ENCODE results near the gene CLEC16A. TPM values are rescaled to one million over a fixed set of nuclear protein-coding genes. Genes with fewer than 3 reads are reported as not detected.

CLEC16A gene
- total RNA-seq, 4 donors from 2014 or later, result 19.9 to 38.3 (median 35.0) TPM

- ATAC-seq, result no peak
- H3K36me3 ChIP-seq, result peaks cover 0 to 37% of the 10 kb centered on the region in 2 donors
- H3K27ac ChIP-seq, result no peak overlapping the region
- TF ChIP-seq POLR2AphosphoS5 (IDR thresholded peaks at IDR 0.05) (no peak), EP300 (IDR thresholded peaks at IDR 0.05) (no peak), POLR2A (IDR thresholded peaks at IDR 0.05) (no peak)
- TF ChIP-seq, protein P1, sequence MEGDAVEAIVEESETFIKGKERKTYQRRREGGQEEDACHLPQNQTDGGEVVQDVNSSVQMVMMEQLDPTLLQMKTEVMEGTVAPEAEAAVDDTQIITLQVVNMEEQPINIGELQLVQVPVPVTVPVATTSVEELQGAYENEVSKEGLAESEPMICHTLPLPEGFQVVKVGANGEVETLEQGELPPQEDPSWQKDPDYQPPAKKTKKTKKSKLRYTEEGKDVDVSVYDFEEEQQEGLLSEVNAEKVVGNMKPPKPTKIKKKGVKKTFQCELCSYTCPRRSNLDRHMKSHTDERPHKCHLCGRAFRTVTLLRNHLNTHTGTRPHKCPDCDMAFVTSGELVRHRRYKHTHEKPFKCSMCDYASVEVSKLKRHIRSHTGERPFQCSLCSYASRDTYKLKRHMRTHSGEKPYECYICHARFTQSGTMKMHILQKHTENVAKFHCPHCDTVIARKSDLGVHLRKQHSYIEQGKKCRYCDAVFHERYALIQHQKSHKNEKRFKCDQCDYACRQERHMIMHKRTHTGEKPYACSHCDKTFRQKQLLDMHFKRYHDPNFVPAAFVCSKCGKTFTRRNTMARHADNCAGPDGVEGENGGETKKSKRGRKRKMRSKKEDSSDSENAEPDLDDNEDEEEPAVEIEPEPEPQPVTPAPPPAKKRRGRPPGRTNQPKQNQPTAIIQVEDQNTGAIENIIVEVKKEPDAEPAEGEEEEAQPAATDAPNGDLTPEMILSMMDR (IDR thresholded peaks at IDR 0.05), result no peak
- no peak overlapping the region for H3K4me3 ChIP-seq
- no peaks in the 10 kb centered on the region for H3K27me3 ChIP-seq
- peaks cover 0 to 22% (median 0%) of the 10 kb centered on the region in 3 donors for H3K4me1 ChIP-seq
- WGBS, 2 donors (ENCODE audit: low coverage in 1 of 2), result 80% methylated on average over 1 of the region's 14 CpGs; no CpG with 5 or more reads in 1 of the 2 donors
- no peaks in the 10 kb centered on the region for H3K9me3 ChIP-seq
Observed at GRCh38 chr16:11182411-11182810, 238.0 kb downstream of the CLEC16A start.

DNA sequence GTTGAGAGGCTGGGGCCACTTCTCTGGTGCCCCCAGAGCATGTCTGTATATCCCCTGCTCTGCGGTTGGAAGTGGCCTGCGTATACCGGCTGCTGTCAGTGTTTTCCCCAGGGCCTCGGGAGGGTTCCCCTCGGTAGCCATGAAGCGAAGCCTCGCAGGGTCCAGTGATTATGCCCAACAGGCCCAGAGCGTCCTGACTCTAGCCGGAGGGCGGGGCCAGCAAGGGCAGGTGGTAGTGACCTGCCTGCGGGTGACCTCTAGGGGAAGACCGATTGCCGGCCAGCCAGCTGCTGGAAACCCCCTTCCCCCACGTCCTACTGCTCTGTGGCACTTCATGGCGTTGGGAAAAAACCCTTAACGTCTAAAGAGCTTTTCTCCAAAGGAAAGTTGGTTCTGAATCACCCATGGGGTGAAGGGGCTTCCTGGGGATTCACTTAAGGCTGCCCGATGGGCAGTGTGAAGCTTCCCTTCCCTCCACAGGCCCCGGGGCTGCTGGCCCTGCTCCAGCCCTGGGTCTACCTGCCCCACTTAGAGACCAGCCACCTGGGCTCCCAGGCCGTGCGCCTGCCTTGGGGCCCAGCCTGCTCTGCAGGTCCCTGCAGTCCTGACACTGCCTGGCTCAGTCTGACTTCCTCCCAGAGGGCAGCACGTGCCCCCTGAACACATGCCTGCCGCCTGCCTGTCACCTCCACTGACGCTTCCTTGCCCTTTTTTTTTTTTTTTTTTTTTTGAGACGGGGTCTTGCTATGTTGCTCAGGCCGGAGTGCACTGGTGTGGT lies 238.9 kb downstream of the CLEC16A start:
- Histone ChIP-seq H3K9me3 (no peaks in the 10 kb centered on the region), H3K4me1 (peaks cover 0 to 22% (median 0%) of the 10 kb centered on the region in 3 donors), H3K27ac (no peak overlapping the region), H3K4me3 (no peak overlapping the region), H3K36me3 (peaks cover 0 to 37% of the 10 kb centered on the region in 2 donors), H3K27me3 (no peaks in the 10 kb centered on the region)
- TF ChIP-seq EP300 (IDR thresholded peaks at IDR 0.05) (no peak), POLR2A (IDR thresholded peaks at IDR 0.05) (no peak), POLR2AphosphoS5 (IDR thresholded peaks at IDR 0.05) (no peak)
- TF ChIP-seq, protein P1 (IDR thresholded peaks at IDR 0.05), result no peak
- no peak for ATAC-seq
- WGBS, 2 donors (ENCODE audit: low coverage in 1 of 2), result 89 to 90% methylated on average over 5 to 7 of the region's 25 CpGs

DNA sequence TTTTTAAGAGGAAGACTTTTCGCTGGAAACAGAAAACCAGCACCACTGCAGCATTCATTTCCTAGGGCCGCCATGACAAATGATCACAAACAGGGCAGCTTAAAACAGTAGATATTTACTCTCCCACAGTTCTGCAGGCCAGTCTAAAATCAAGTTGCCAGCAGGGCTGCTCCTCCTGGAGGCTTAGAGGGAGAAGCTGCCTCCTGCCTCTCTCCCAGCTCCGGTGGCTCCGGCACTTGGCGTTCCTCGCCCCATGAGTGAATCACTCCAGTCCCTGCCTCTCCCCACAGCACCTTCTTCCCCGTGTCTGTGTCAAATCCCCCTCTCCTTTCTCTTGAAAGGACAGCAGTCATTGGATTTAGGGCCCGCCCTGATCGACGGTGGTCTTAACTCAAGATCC lies 239.6 kb downstream of the CLEC16A start:
- 57 to 87% methylated on average over 8 of the region's 10 CpGs for WGBS, 2 donors (ENCODE audit: low coverage in 1 of 2)
- no peaks in the 10 kb centered on the region for H3K27me3 ChIP-seq
- peaks cover 0 to 29% of the 10 kb centered on the region in 2 donors for H3K36me3 ChIP-seq

DNA sequence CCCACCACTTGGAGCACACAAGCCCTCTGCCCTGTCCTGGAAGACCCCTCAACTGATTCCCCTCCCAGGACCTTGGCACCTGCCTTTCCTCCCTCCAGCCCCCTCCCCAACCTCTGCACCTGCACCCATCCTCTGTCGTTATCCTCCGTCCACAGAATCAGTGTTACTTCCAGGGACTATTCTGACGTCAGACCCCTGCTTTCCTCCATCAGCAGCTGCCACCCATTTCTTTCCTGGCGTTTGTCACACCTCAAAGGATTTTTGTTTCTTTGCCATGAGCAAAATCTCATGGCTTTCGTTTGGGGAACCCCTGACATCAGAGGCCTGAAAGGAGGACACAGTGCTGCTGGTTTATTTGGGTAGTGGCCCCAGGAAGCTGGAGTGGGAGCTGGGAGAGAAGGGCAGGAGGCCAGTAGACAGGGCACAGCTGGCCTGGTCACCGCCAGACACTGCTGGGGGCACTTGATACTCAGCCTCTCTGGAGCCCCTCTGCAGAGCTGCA lies 243.2 kb downstream of the CLEC16A start:
- Histone ChIP-seq H3K27ac (no peak overlapping the region), H3K36me3 (peaks cover 0 to 3% of the 10 kb centered on the region in 2 donors), H3K4me1 (no peaks in the 10 kb centered on the region), H3K9me3 (no peaks in the 10 kb centered on the region), H3K27me3 (no peaks in the 10 kb centered on the region), H3K4me3 (no peak overlapping the region)
- TF ChIP-seq POLR2AphosphoS5 (IDR thresholded peaks at IDR 0.05), result no peak
- TF ChIP-seq EP300 (IDR thresholded peaks at IDR 0.05), result no peak
- TF ChIP-seq, protein P1 (IDR thresholded peaks at IDR 0.05), result no peak
- no peak for TF ChIP-seq POLR2A (IDR thresholded peaks at IDR 0.05)
- WGBS, 2 donors (ENCODE audit: low coverage in 1 of 2), result 67 to 88% methylated on average over 4 to 5 of the region's 6 CpGs
- no peak for ATAC-seq

More for the DNA sequence above, 239.6 kb downstream of the CLEC16A start:
- no peaks in the 10 kb centered on the region for H3K9me3 ChIP-seq
- TF ChIP-seq EP300 (IDR thresholded peaks at IDR 0.05) (no peak), POLR2AphosphoS5 (IDR thresholded peaks at IDR 0.05) (no peak), POLR2A (IDR thresholded peaks at IDR 0.05) (no peak)
- TF ChIP-seq, protein P1 (IDR thresholded peaks at IDR 0.05), result no peak
- no peak overlapping the region for H3K4me3 ChIP-seq
- H3K27ac ChIP-seq, result no peak overlapping the region
- peaks cover 0 to 19% (median 0%) of the 10 kb centered on the region in 3 donors for H3K4me1 ChIP-seq
- no peak for ATAC-seq

Data from gastroesophageal sphincter (tissue), 4 donors.